ENCODE measurements around the gene RFPL4AL1. TPM values are rescaled to one million over a fixed set of nuclear protein-coding genes. Genes with fewer than 3 reads are reported as not detected.

RFPL4AL1 gene
- total RNA-seq, 2 experiments from 2014 or later = not detected

GRCh38 chr19:55778331-55778730, 9.4 kb downstream of the RFPL4AL1 start:
- intact Hi-C loops (cut with micrococcal nuclease) = no loop called here
- no peak for DNase-seq
- Mint-ChIP-seq H3K27ac (no peak overlapping the region), H3K9me3 (no peaks in the 10 kb centered on the region), H3K36me3 (ENCODE audit: low read depth) (no peaks in the 10 kb centered on the region), H3K4me3 (no peak overlapping the region), H3K27me3 (ENCODE audit: low read depth) (peaks cover 19% of the 10 kb centered on the region), H3K4me1 (ENCODE audit: low read depth) (no peaks in the 10 kb centered on the region)
- CTCF ChIA-PET = no interaction called here

GRCh38 chr19:55781112-55781511, 12.2 kb downstream of the RFPL4AL1 start:
- Mint-ChIP-seq H3K36me3 (ENCODE audit: low read depth) (no peaks in the 10 kb centered on the region), H3K9me3 (no peaks in the 10 kb centered on the region), H3K27me3 (ENCODE audit: low read depth) (peaks cover 19% of the 10 kb centered on the region), H3K4me3 (no peak overlapping the region), H3K27ac (no peak overlapping the region), H3K4me1 (ENCODE audit: low read depth) (no peaks in the 10 kb centered on the region)
- DNase-seq = no peak
- CTCF ChIA-PET = no interaction called here
- intact Hi-C loops (cut with micrococcal nuclease) = no loop called here

- H3K27me3 Mint-ChIP-seq (ENCODE audit: low read depth) = peaks cover 7% of the 10 kb centered on the region
- no peak for DNase-seq
- no peak overlapping the region for H3K4me3 Mint-ChIP-seq
- intact Hi-C loops (cut with micrococcal nuclease) = no loop called here
- H3K36me3 Mint-ChIP-seq (ENCODE audit: low read depth) = no peaks in the 10 kb centered on the region
- no peaks in the 10 kb centered on the region for H3K9me3 Mint-ChIP-seq
- CTCF ChIA-PET = no interaction called here
- H3K4me1 Mint-ChIP-seq (ENCODE audit: low read depth) = no peaks in the 10 kb centered on the region
- H3K27ac Mint-ChIP-seq = no peak overlapping the region
Observed at GRCh38 chr19:55795021-55795420, 26.1 kb downstream of the RFPL4AL1 start.

- CTCF ChIA-PET = no interaction called here
- intact Hi-C loops (cut with micrococcal nuclease) = loop anchor here (10.0 kb wide), 1 partner anchor 287 kb away; no protein-coding TSS in a partner anchor
- peaks cover 5% of the 10 kb centered on the region for H3K9me3 Mint-ChIP-seq
- H3K36me3 Mint-ChIP-seq (ENCODE audit: low read depth) = no peaks in the 10 kb centered on the region
- no peak overlapping the region for H3K27ac Mint-ChIP-seq
- DNase-seq = no peak
- H3K4me1 Mint-ChIP-seq (ENCODE audit: low read depth) = no peaks in the 10 kb centered on the region
- no peak overlapping the region for H3K4me3 Mint-ChIP-seq
- H3K27me3 Mint-ChIP-seq (ENCODE audit: low read depth) = peaks cover 11% of the 10 kb centered on the region
Observed at GRCh38 chr19:55801416-55801815, 32.5 kb downstream of the RFPL4AL1 start.

- no peak for DNase-seq
- no peaks in the 10 kb centered on the region for H3K36me3 Mint-ChIP-seq (ENCODE audit: low read depth)
- intact Hi-C loops (cut with micrococcal nuclease) = loop anchor here (10.0 kb wide), 1 partner anchor 287 kb away; no protein-coding TSS in a partner anchor
- peaks cover 5% of the 10 kb centered on the region for H3K9me3 Mint-ChIP-seq
- H3K4me1 Mint-ChIP-seq (ENCODE audit: low read depth) = no peaks in the 10 kb centered on the region
- no peak overlapping the region for H3K27ac Mint-ChIP-seq
- H3K4me3 Mint-ChIP-seq = no peak overlapping the region
- peaks cover 11% of the 10 kb centered on the region for H3K27me3 Mint-ChIP-seq (ENCODE audit: low read depth)
- CTCF ChIA-PET = no interaction called here
Observed at GRCh38 chr19:55802281-55802680, 33.4 kb downstream of the RFPL4AL1 start.

- Mint-ChIP-seq H3K27ac (no peak overlapping the region), H3K36me3 (ENCODE audit: low read depth) (no peaks in the 10 kb centered on the region), H3K4me1 (ENCODE audit: low read depth) (peaks cover 6% of the 10 kb centered on the region), H3K27me3 (ENCODE audit: low read depth) (peaks cover 18% of the 10 kb centered on the region), H3K9me3 (peaks cover 4% of the 10 kb centered on the region), H3K4me3 (no peak overlapping the region)
- CTCF ChIA-PET = interaction anchor here (0.7 to 3.7 kb wide), 5 partner anchors 9 to 297 kb away, joined by 3 to 32 read pairs (median 3); no protein-coding TSS in a partner anchor
- DNase-seq = peak; percentile 56
- intact Hi-C loops (cut with micrococcal nuclease) = loop anchor here (10.0 kb wide), 1 partner anchor 295 kb away; no protein-coding TSS in a partner anchor
Observed at GRCh38 chr19:55809381-55810058, 40.6 kb downstream of the RFPL4AL1 start.

- DNase-seq = no peak
- no peak overlapping the region for H3K4me3 Mint-ChIP-seq
- CTCF ChIA-PET = interaction anchor here (1.3 kb wide), 1 partner anchor 102 kb away, joined by 3 read pairs; no protein-coding TSS in a partner anchor
- H3K9me3 Mint-ChIP-seq = peaks cover 4% of the 10 kb centered on the region
- H3K27me3 Mint-ChIP-seq (ENCODE audit: low read depth) = peaks cover 24% of the 10 kb centered on the region
- no peaks in the 10 kb centered on the region for H3K36me3 Mint-ChIP-seq (ENCODE audit: low read depth)
- H3K27ac Mint-ChIP-seq = no peak overlapping the region
- H3K4me1 Mint-ChIP-seq (ENCODE audit: low read depth) = peaks cover 6% of the 10 kb centered on the region
- intact Hi-C loops (cut with micrococcal nuclease) = no loop called here
Observed at GRCh38 chr19:55811340-55811739, 42.4 kb downstream of the RFPL4AL1 start.

- no peak overlapping the region for H3K4me3 Mint-ChIP-seq
- peaks cover 4% of the 10 kb centered on the region for H3K9me3 Mint-ChIP-seq
- peaks cover 6% of the 10 kb centered on the region for H3K4me1 Mint-ChIP-seq (ENCODE audit: low read depth)
- H3K27me3 Mint-ChIP-seq (ENCODE audit: low read depth) = peaks cover 27% of the 10 kb centered on the region
- DNase-seq = no peak
- H3K27ac Mint-ChIP-seq = no peak overlapping the region
- CTCF ChIA-PET = interaction anchor here (0.6 kb wide), 2 partner anchors 166 to 1179 kb away, joined by 3 read pairs; no protein-coding TSS in a partner anchor
- intact Hi-C loops (cut with micrococcal nuclease) = no loop called here
- no peaks in the 10 kb centered on the region for H3K36me3 Mint-ChIP-seq (ENCODE audit: low read depth)
Observed at GRCh38 chr19:55812449-55812848, 43.5 kb downstream of the RFPL4AL1 start.

- Mint-ChIP-seq H3K4me1 (ENCODE audit: low read depth) (peaks cover 4% of the 10 kb centered on the region), H3K9me3 (peaks cover under 1% of the 10 kb centered on the region), H3K36me3 (ENCODE audit: low read depth) (no peaks in the 10 kb centered on the region), H3K4me3 (no peak overlapping the region), H3K27me3 (ENCODE audit: low read depth) (peaks cover 32% of the 10 kb centered on the region), H3K27ac (no peak overlapping the region)
- intact Hi-C loops (cut with micrococcal nuclease) = no loop called here
- CTCF ChIA-PET = no interaction called here
- DNase-seq = no peak
Observed at GRCh38 chr19:55813906-55814305, 45.0 kb downstream of the RFPL4AL1 start.

GRCh38 chr19:55820037-55820436, 51.1 kb downstream of the RFPL4AL1 start:
- peaks cover 10% of the 10 kb centered on the region for H3K27me3 Mint-ChIP-seq (ENCODE audit: low read depth)
- H3K36me3 Mint-ChIP-seq (ENCODE audit: low read depth) = no peaks in the 10 kb centered on the region
- CTCF ChIA-PET = no interaction called here
- H3K4me1 Mint-ChIP-seq (ENCODE audit: low read depth) = no peaks in the 10 kb centered on the region
- no peak for DNase-seq
- no peak overlapping the region for H3K27ac Mint-ChIP-seq
- intact Hi-C loops (cut with micrococcal nuclease) = no loop called here
- H3K9me3 Mint-ChIP-seq = peaks cover 2% of the 10 kb centered on the region
- H3K4me3 Mint-ChIP-seq = no peak overlapping the region

Other genes with a start within 250 kb of the RFPL4AL1 start
- not detected for gene SBK2, start 232.0 kb upstream of the RFPL4AL1 start, total RNA-seq
- gene SBK3, start 223.6 kb upstream of the RFPL4AL1 start, total RNA-seq = not detected
- 1 to 10 TPM; 6.1 to 6.5 TPM for gene ZNF579, start 188.3 kb upstream of the RFPL4AL1 start, total RNA-seq
- gene FIZ1, start 169.6 kb upstream of the RFPL4AL1 start, total RNA-seq = 10 to 100 TPM; 12.8 to 14.8 TPM
- 10 to 100 TPM; 20.9 to 23.0 TPM for gene ZNF524, start 168.8 kb upstream of the RFPL4AL1 start, total RNA-seq
- 10 to 100 TPM; 10.8 to 11.2 TPM for gene ZNF865, start 163.5 kb upstream of the RFPL4AL1 start, total RNA-seq
- gene ZNF784, start 144.6 kb upstream of the RFPL4AL1 start, total RNA-seq = 1 to 10 TPM; 3.7 to 4.0 TPM
- gene ZNF580, start 128.1 kb upstream of the RFPL4AL1 start, total RNA-seq = 10 to 100 TPM; 18.1 to 18.7 TPM
- gene ZNF581, start 125.5 kb upstream of the RFPL4AL1 start, total RNA-seq = 10 to 100 TPM; 18.0 to 20.7 TPM
- 1 to 10 TPM; 4.2 to 4.4 TPM for gene CCDC106, start 120.9 kb upstream of the RFPL4AL1 start, total RNA-seq
- gene U2AF2, start 114.1 kb upstream of the RFPL4AL1 start, total RNA-seq = 100 to 1,000 TPM; 285 to 293 TPM
- gene EPN1, start 93.9 kb upstream of the RFPL4AL1 start, total RNA-seq = 10 to 100 TPM; 23.4 TPM
- gene NLRP9, start 30.7 kb upstream of the RFPL4AL1 start, total RNA-seq = not detected
- not detected for gene RFPL4A, start 10.0 kb upstream of the RFPL4AL1 start, total RNA-seq
- under 1 TPM in 1 of 2 experiments, not detected in 1; 0.10 TPM for gene NLRP11, start 62.9 kb downstream of the RFPL4AL1 start, total RNA-seq
- not detected for gene NLRP4, start 67.4 kb downstream of the RFPL4AL1 start, total RNA-seq
- gene NLRP13, start 163.2 kb downstream of the RFPL4AL1 start, total RNA-seq = not detected
- gene NLRP8, start 178.7 kb downstream of the RFPL4AL1 start, total RNA-seq = not detected
- not detected for gene NLRP5, start 217.7 kb downstream of the RFPL4AL1 start, total RNA-seq